ENCODE results near the gene USP36.

The USP36 gene

GRCh38 chr17:78825696-78826095 is 14.9 kb downstream of the USP36 start:
- WGBS, 2 experiments, result 94 to 95% methylated on average over 6 of the region's 6 CpGs
- no peaks in the 10 kb centered on the region for H3K27me3 ChIP-seq (ENCODE audit: control insufficient read depth, insufficient read depth, low read length, poor library complexity, severe bottlenecking)
- no peak overlapping the region for H3K4me3 ChIP-seq (ENCODE audit: insufficient read depth, low read depth, low read length)
- no peak overlapping the region for H3K27ac ChIP-seq (ENCODE audit: insufficient read depth, low read depth, low read length, poor library complexity, severe bottlenecking)
- peaks cover 31% of the 10 kb centered on the region for H3K36me3 ChIP-seq (ENCODE audit: control insufficient read depth, insufficient read depth, low read length)
- H3K4me1 ChIP-seq (ENCODE audit: control insufficient read depth, insufficient read depth, low read length), result peaks cover 6% of the 10 kb centered on the region
- no peaks in the 10 kb centered on the region for H3K9me3 ChIP-seq (ENCODE audit: control insufficient read depth, low read length)

GRCh38 chr17:78824240-78824639 is 16.4 kb downstream of the USP36 start:
- Histone ChIP-seq H3K4me1 (ENCODE audit: control insufficient read depth, insufficient read depth, low read length) (peaks cover 6% of the 10 kb centered on the region), H3K27me3 (ENCODE audit: control insufficient read depth, insufficient read depth, low read length, poor library complexity, severe bottlenecking) (no peaks in the 10 kb centered on the region), H3K9me3 (ENCODE audit: control insufficient read depth, low read length) (no peaks in the 10 kb centered on the region), H3K27ac (ENCODE audit: insufficient read depth, low read depth, low read length, poor library complexity, severe bottlenecking) (no peak overlapping the region), H3K4me3 (ENCODE audit: insufficient read depth, low read depth, low read length) (no peak overlapping the region), H3K36me3 (ENCODE audit: control insufficient read depth, insufficient read depth, low read length) (peaks cover 42% of the 10 kb centered on the region)
- 89 to 93% methylated on average over 7 of the region's 7 CpGs for WGBS, 2 experiments

GRCh38 chr17:78823282-78824046 is 17.1 kb downstream of the USP36 start:
- 55 to 74% methylated on average over 14 of the region's 14 CpGs for WGBS, 2 experiments
- Histone ChIP-seq H3K9me3 (ENCODE audit: control insufficient read depth, low read length) (no peaks in the 10 kb centered on the region), H3K27me3 (ENCODE audit: control insufficient read depth, insufficient read depth, low read length, poor library complexity, severe bottlenecking) (no peaks in the 10 kb centered on the region), H3K36me3 (ENCODE audit: control insufficient read depth, insufficient read depth, low read length) (peaks cover 49% of the 10 kb centered on the region), H3K4me3 (ENCODE audit: insufficient read depth, low read depth, low read length) (no peak overlapping the region), H3K27ac (ENCODE audit: insufficient read depth, low read depth, low read length, poor library complexity, severe bottlenecking) (no peak overlapping the region), H3K4me1 (ENCODE audit: control insufficient read depth, insufficient read depth, low read length) (peaks cover 6% of the 10 kb centered on the region)

GRCh38 chr17:78822552-78822951 is 18.1 kb downstream of the USP36 start:
- no peaks in the 10 kb centered on the region for H3K27me3 ChIP-seq (ENCODE audit: control insufficient read depth, insufficient read depth, low read length, poor library complexity, severe bottlenecking)
- WGBS, 2 experiments, result 92 to 94% methylated on average over 14 of the region's 14 CpGs
- no peak overlapping the region for H3K4me3 ChIP-seq (ENCODE audit: insufficient read depth, low read depth, low read length)
- peaks cover 6% of the 10 kb centered on the region for H3K4me1 ChIP-seq (ENCODE audit: control insufficient read depth, insufficient read depth, low read length)
- peaks cover 51% of the 10 kb centered on the region for H3K36me3 ChIP-seq (ENCODE audit: control insufficient read depth, insufficient read depth, low read length)
- peak overlapping the region; percentile 36 for H3K27ac ChIP-seq (ENCODE audit: insufficient read depth, low read depth, low read length, poor library complexity, severe bottlenecking)
- no peaks in the 10 kb centered on the region for H3K9me3 ChIP-seq (ENCODE audit: control insufficient read depth, low read length)

- peaks cover 55% of the 10 kb centered on the region for H3K36me3 ChIP-seq (ENCODE audit: control insufficient read depth, insufficient read depth, low read length)
- H3K27me3 ChIP-seq (ENCODE audit: control insufficient read depth, insufficient read depth, low read length, poor library complexity, severe bottlenecking), result no peaks in the 10 kb centered on the region
- no peak overlapping the region for H3K4me3 ChIP-seq (ENCODE audit: insufficient read depth, low read depth, low read length)
- H3K4me1 ChIP-seq (ENCODE audit: control insufficient read depth, insufficient read depth, low read length), result peaks cover 6% of the 10 kb centered on the region
- H3K9me3 ChIP-seq (ENCODE audit: control insufficient read depth, low read length), result no peaks in the 10 kb centered on the region
- no peak overlapping the region for H3K27ac ChIP-seq (ENCODE audit: insufficient read depth, low read depth, low read length, poor library complexity, severe bottlenecking)
- WGBS, 2 experiments, result 92 to 93% methylated on average over 8 of the region's 8 CpGs
Observed at GRCh38 chr17:78821961-78822360, 18.7 kb downstream of the USP36 start.

- Histone ChIP-seq H3K9me3 (ENCODE audit: control insufficient read depth, low read length) (no peaks in the 10 kb centered on the region), H3K36me3 (ENCODE audit: control insufficient read depth, insufficient read depth, low read length) (peaks cover 47% of the 10 kb centered on the region), H3K4me3 (ENCODE audit: insufficient read depth, low read depth, low read length) (no peak overlapping the region), H3K27me3 (ENCODE audit: control insufficient read depth, insufficient read depth, low read length, poor library complexity, severe bottlenecking) (no peaks in the 10 kb centered on the region), H3K4me1 (ENCODE audit: control insufficient read depth, insufficient read depth, low read length) (peaks cover 6% of the 10 kb centered on the region), H3K27ac (ENCODE audit: insufficient read depth, low read depth, low read length, poor library complexity, severe bottlenecking) (no peak overlapping the region)
- 91 to 93% methylated on average over 13 of the region's 13 CpGs for WGBS, 2 experiments
Observed at GRCh38 chr17:78820841-78821240, 19.8 kb downstream of the USP36 start.

- Histone ChIP-seq H3K4me1 (ENCODE audit: control insufficient read depth, insufficient read depth, low read length) (peaks cover 6% of the 10 kb centered on the region), H3K4me3 (ENCODE audit: insufficient read depth, low read depth, low read length) (no peak overlapping the region), H3K9me3 (ENCODE audit: control insufficient read depth, low read length) (no peaks in the 10 kb centered on the region), H3K27me3 (ENCODE audit: control insufficient read depth, insufficient read depth, low read length, poor library complexity, severe bottlenecking) (no peaks in the 10 kb centered on the region), H3K36me3 (ENCODE audit: control insufficient read depth, insufficient read depth, low read length) (peaks cover 50% of the 10 kb centered on the region), H3K27ac (ENCODE audit: insufficient read depth, low read depth, low read length, poor library complexity, severe bottlenecking) (no peak overlapping the region)
- 94 to 95% methylated on average over 18 of the region's 18 CpGs for WGBS, 2 experiments
Observed at GRCh38 chr17:78819806-78820792, 20.5 kb downstream of the USP36 start.

- H3K9me3 ChIP-seq (ENCODE audit: control insufficient read depth, low read length), result no peaks in the 10 kb centered on the region
- H3K4me3 ChIP-seq (ENCODE audit: insufficient read depth, low read depth, low read length), result no peak overlapping the region
- H3K27ac ChIP-seq (ENCODE audit: insufficient read depth, low read depth, low read length, poor library complexity, severe bottlenecking), result no peak overlapping the region
- H3K4me1 ChIP-seq (ENCODE audit: control insufficient read depth, insufficient read depth, low read length), result peaks cover 6% of the 10 kb centered on the region
- H3K36me3 ChIP-seq (ENCODE audit: control insufficient read depth, insufficient read depth, low read length), result peaks cover 45% of the 10 kb centered on the region
- no peaks in the 10 kb centered on the region for H3K27me3 ChIP-seq (ENCODE audit: control insufficient read depth, insufficient read depth, low read length, poor library complexity, severe bottlenecking)
- 95 to 96% methylated on average over 8 of the region's 8 CpGs for WGBS, 2 experiments
Observed at GRCh38 chr17:78819402-78819801, 21.2 kb downstream of the USP36 start.

- Histone ChIP-seq H3K36me3 (ENCODE audit: control insufficient read depth, insufficient read depth, low read length) (peaks cover 50% of the 10 kb centered on the region), H3K9me3 (ENCODE audit: control insufficient read depth, low read length) (no peaks in the 10 kb centered on the region), H3K4me3 (ENCODE audit: insufficient read depth, low read depth, low read length) (no peak overlapping the region), H3K27ac (ENCODE audit: insufficient read depth, low read depth, low read length, poor library complexity, severe bottlenecking) (no peak overlapping the region), H3K4me1 (ENCODE audit: control insufficient read depth, insufficient read depth, low read length) (peaks cover 6% of the 10 kb centered on the region), H3K27me3 (ENCODE audit: control insufficient read depth, insufficient read depth, low read length, poor library complexity, severe bottlenecking) (no peaks in the 10 kb centered on the region)
- WGBS, 2 experiments, result 97% methylated on average over 6 of the region's 6 CpGs
Observed at GRCh38 chr17:78818932-78819331, 21.7 kb downstream of the USP36 start.
